Neural progenitor cell (in vitro differentiated cells): ENCODE measurements around the gene UGT2A3.

Experiments used
- CTCF ChIP-seq: fragments of 200-600 bp; sonication (generic); IDR thresholded peaks from 2 replicates; pipeline ENCODE4 v1.5.1; 2017; ENCODE audit warnings: antibody characterized with exemption, mild to moderate bottlenecking
- EZH2 ChIP-seq: fragments of 200-600 bp; sonication (generic); IDR thresholded peaks from 2 replicates; pipeline ENCODE4 v1.6.1; 2017; ENCODE audit warnings: antibody characterized with exemption, mild to moderate bottlenecking, moderate library complexity
- EZH2phosphoT487 ChIP-seq: fragments of 200-600 bp; sonication (generic); IDR thresholded peaks from 2 replicates; pipeline ENCODE4 v1.6.1; 2017; ENCODE audit warnings: antibody characterized with exemption

- no peak for TF ChIP-seq CTCF
- no peak for TF ChIP-seq EZH2phosphoT487
- TF ChIP-seq EZH2, result no peak
Measured at GRCh38 chr4:68905939-68906779, 45.4 kb downstream of the UGT2A3 start.
